Measurements from ENCODE around the gene HOXD11.

HOXD11 gene

GRCh38 chr2:176151442-176152287, 44.6 kb downstream of the HOXD11 start, which contains the start of gene HOXD4:
HOXD4 (plus strand) TSS chr2:176151550; CDS start chr2:176151634, 84 bp downstream.
- FAIRE-seq, result no peak

- no peak for FAIRE-seq
Observed at GRCh38 chr2:176152350-176153181, 45.5 kb downstream of the HOXD11 start.

DNA sequence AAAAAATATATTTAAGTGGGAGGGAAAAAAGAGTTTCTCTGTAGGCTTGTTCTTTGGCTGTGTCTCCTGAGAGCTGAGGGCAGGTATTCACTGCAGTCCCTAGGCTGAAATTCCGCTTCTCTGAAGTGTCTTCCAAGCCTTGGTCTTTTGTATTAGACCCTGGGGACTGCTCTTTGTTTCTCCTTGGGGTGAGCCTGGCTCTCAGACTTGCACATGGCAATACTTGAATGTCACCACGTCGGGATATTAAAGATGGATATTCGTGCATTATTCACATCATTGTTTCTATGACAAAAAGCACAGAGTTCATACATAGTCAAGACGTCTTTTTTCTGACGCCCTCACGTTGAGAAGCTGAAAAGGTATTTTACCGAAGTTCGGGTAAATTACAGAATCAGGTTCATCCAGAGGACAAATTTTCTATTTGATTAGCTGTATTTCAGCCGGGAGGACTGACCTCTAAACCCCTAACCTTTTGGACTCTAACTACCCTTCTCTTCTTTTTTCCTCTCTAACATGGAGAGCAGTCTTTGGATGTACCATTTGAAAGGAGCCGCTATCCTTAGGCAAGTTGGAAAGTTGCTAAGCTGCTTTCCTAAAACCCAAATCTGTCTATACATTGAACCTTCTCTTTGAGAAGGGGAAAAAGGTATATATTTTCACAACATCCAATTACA, 47.6 kb downstream of the HOXD11 start:
- no peak for FAIRE-seq

DNA sequence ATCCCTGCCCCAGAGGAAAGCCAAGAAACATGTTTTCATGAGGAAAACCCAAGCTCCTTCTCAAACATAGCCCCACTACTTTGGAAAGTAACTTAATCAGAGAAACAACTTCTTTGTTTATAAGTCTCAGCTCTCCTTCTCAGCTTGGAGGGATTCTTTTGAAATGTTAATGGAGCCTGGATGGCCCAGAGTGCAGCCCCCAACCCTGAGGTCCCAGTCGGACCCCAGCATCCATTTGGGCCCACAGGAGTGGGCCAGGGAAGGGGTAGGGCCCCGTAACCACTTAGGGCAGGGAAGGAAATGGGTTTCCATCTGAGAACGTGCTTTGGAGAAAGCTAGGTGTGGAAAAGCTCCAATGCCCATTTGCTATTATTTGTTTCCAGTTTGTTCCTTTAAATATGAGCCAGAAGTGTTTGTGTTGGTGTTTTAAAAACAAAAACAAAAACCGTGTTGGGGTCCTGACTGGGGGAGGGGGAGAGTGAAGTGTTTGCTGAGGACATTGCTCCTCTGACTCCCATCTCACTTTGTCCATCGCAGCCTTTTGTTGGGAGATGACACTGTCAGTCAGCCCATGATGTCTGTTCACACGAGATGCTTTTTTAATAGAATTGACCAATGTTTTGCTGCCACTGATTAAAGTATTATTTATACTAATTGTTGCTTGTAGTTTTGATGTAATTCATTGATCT, 48.4 kb downstream of the HOXD11 start:
- no peak for FAIRE-seq

GRCh38 chr2:176156301-176156806, 49.3 kb downstream of the HOXD11 start:
- FAIRE-seq, result no peak

- FAIRE-seq, result no peak
Observed at GRCh38 chr2:176156807-176157498, 49.9 kb downstream of the HOXD11 start, which contains the start of gene HOXD3. HOXD3 (plus strand) TSS chr2:176157307; CDS start chr2:176169115, 11,808 bp downstream.

- FAIRE-seq, result no peak
Observed at GRCh38 chr2:176157499-176158185, 50.6 kb downstream of the HOXD11 start.

- FAIRE-seq, result no peak
Observed at GRCh38 chr2:176158186-176158591, 51.1 kb downstream of the HOXD11 start.

DNA sequence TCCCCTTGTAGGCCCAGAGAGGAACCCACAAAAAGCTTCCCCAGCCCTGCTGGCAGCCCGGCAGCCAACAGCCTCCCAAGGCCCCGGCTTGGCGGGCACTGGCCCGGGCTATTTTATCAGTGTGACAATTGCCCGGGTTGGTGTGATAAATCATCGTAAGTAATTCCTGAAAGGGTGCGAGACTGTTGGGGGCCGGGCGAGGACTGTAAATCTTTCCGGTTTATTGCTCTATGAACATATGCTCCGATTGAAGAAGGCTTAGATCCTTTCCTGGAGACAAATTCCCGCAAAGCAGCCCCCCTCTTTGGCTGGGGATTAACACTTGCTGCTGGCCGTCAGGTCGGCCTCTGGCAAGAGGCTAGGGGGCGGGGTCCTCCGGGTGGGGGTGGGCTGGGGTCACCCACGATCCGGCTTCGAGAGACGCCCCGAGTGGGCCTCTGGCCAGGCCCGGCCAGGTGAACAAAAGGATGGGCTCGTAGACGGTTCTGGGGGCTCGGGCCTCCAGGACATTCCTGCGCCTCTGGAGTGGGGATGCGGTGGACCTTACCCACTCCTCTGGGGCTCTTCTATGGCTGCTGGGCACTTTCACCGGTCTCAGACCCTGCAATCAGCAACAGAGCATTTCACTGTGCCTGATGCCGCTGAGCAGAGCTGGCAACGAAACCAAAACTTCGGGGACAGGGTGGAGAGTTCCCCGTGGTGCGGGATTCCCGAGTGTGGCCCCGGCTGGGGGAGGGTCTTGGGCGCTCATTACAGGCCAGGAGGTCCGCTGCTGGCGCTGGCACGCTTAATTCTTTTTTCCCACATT, 52.0 kb downstream of the HOXD11 start:
- no peak for FAIRE-seq

All from endometrium (tissue), 2 donors.